H1 (cell line): ENCODE measurements around the gene NDUFA13. TPM values are rescaled to one million over a fixed set of nuclear protein-coding genes. Genes with fewer than 3 reads are reported as not detected.

Source experiments
- CTCF ChIA-PET: fragments of 300-600 bp; sonication (Branson Sonifier 250); formaldehyde crosslinking; loops from one replicate; lab custom pipeline; 2021; ENCODE audit not compliant: partially characterized antibody; lab: Charles Lee
- POLR2A ChIA-PET: fragments of 300-600 bp; sonication (Branson Sonifier 250); formaldehyde crosslinking; loops from one replicate; lab custom pipeline; 2021; ENCODE audit warnings: inconsistent platforms; ENCODE audit not compliant: partially characterized antibody; lab: Charles Lee
- DNase-seq, 2 experiments: peaks; one replicate each; pipeline versions ENCODE4 v3.0.0 to v3.0.0-alpha.2; 2010 to 2022; ENCODE audit warnings: low spot score in 2 of 2, low read depth in 1 of 2, mixed read lengths in 1 of 2
- FAIRE-seq: peaks from 2 replicates; lab custom pipeline; 2011; peaks lifted over from hg19 to GRCh38; lab: Jason Lieb, UNC
- H2AFZ ChIP-seq: 2 replicates; pipeline ENCODE4 v1.8.1; 2012; ENCODE audit warnings: low read length, inconsistent platforms
- H2AK5ac ChIP-seq: 2 replicates; pipeline ENCODE4 v1.6.1; 2013; ENCODE audit warnings: low read depth, low read length
- H2BK120ac ChIP-seq: replicated peaks from 2 replicates; pipeline ENCODE3; 2013; ENCODE audit warnings: low read depth, low read length, inconsistent platforms
- H2BK12ac ChIP-seq: 2 replicates; pipeline ENCODE4 v1.6.1; 2013; ENCODE audit warnings: low read depth, low read length
- H2BK15ac ChIP-seq: 2 replicates; pipeline ENCODE4 v1.6.1; 2013; ENCODE audit warnings: low read length
- H2BK20ac ChIP-seq: 2 replicates; pipeline ENCODE4 v1.6.1; 2013; ENCODE audit warnings: low read length
- H2BK5ac ChIP-seq: 2 replicates; pipeline ENCODE4 v1.6.1; 2013; ENCODE audit warnings: low read depth, low read length
- H3K14ac ChIP-seq: 2 replicates; pipeline ENCODE4 v1.6.1; 2013; ENCODE audit warnings: inconsistent platforms; ENCODE audit not compliant: insufficient read length
- H3K18ac ChIP-seq: 2 replicates; pipeline ENCODE4 v1.6.1; 2013; ENCODE audit warnings: low read length; ENCODE audit errors: extremely low read depth
- H3K23ac ChIP-seq: 2 replicates; pipeline ENCODE4 v1.6.1; 2013; ENCODE audit warnings: inconsistent platforms; ENCODE audit not compliant: insufficient read length
- H3K23me2 ChIP-seq: 2 replicates; pipeline ENCODE4 v1.6.1; 2013; ENCODE audit warnings: low read depth, low read length
- H3K27ac ChIP-seq: 2 replicates; pipeline ENCODE4 v1.6.1; 2011; ENCODE audit warnings: low read depth, low read length, inconsistent platforms
- H3K27me3 ChIP-seq, 4 experiments: replicated peaks in 1 of 4; 1 replicate in 1 of 4; 2 replicates in 3 of 4; pipeline versions ENCODE4 v1.6.1 to v1.8.1; 2011 to 2013; ENCODE audit warnings: low read length in 3 of 4, mild to moderate bottlenecking in 3 of 4, inconsistent platforms in 2 of 4, mixed read lengths in 2 of 4, moderate library complexity in 1 of 4; ENCODE audit not compliant: control insufficient read depth in 3 of 4, insufficient read depth in 3 of 4; ENCODE audit errors: extremely low read depth in 1 of 4
- H3K36me3 ChIP-seq, 4 experiments: 2 replicates each; pipeline versions ENCODE4 v1.6.1 to v1.8.1; 2011 to 2013; ENCODE audit warnings: mild to moderate bottlenecking in 4 of 4, low read length in 3 of 4, moderate library complexity in 2 of 4, control low read depth in 1 of 4, inconsistent platforms in 1 of 4; ENCODE audit not compliant: insufficient read depth in 4 of 4, control insufficient read depth in 2 of 4
- H3K4ac ChIP-seq: replicated peaks from 2 replicates; pipeline ENCODE3; 2013; ENCODE audit warnings: low read length, low read depth, mixed read lengths, inconsistent platforms; ENCODE audit not compliant: insufficient read length
- H3K4me1 ChIP-seq, 4 experiments: replicated peaks in 1 of 4; 1 replicate in 1 of 4; 2 replicates in 3 of 4; pipeline versions ENCODE4 v1.6.1 to v1.8.1; 2011 to 2013; ENCODE audit warnings: low read length in 3 of 4, inconsistent platforms in 2 of 4, mixed read lengths in 1 of 4; ENCODE audit not compliant: insufficient read depth in 4 of 4, control insufficient read depth in 3 of 4
- H3K4me2 ChIP-seq, 2 experiments: 2 replicates each; pipeline versions ENCODE4 v1.6.1 to v1.8.1; 2011 to 2013; ENCODE audit warnings: low read depth in 2 of 2, low read length in 2 of 2, control low read depth in 1 of 2, inconsistent platforms in 1 of 2, mild to moderate bottlenecking in 1 of 2; ENCODE audit not compliant: insufficient read depth in 1 of 2
- H3K4me3 ChIP-seq, 4 experiments: fragments of 200-600, 300-600 bp in 1 of 4; sonication (generic), shearing (Covaris generic), sonication (Bioruptor Twin) in 1 of 4; 2 replicates each; pipeline versions ENCODE4 v1.5.1 to v1.8.1; 2011 to 2016; ENCODE audit warnings: low read length in 4 of 4, low read depth in 3 of 4, control low read depth in 2 of 4, inconsistent platforms in 2 of 4, mild to moderate bottlenecking in 2 of 4, mixed read lengths in 1 of 4, moderate library complexity in 1 of 4; ENCODE audit not compliant: insufficient read depth in 2 of 4; ENCODE audit errors: extremely low read depth in 1 of 4
- H3K56ac ChIP-seq: replicated peaks from 2 replicates; pipeline ENCODE3; 2013; ENCODE audit warnings: low read depth, mild to moderate bottlenecking, mixed read lengths, low read length, inconsistent platforms; ENCODE audit not compliant: insufficient read length
- H3K79me1 ChIP-seq: 2 replicates; pipeline ENCODE4 v1.6.1; 2013; ENCODE audit warnings: low read depth, low read length, control low read depth
- H3K79me2 ChIP-seq, 2 experiments: 2 replicates each; pipeline versions ENCODE4 v1.6.1 to v1.8.1; 2012 to 2013; ENCODE audit warnings: low read length in 2 of 2, mild to moderate bottlenecking in 2 of 2, inconsistent platforms in 1 of 2; ENCODE audit not compliant: insufficient read depth in 2 of 2, control insufficient read depth in 1 of 2
- H3K9ac ChIP-seq, 4 experiments: replicated peaks in 1 of 4; 1 replicate in 1 of 4; 2 replicates in 3 of 4; pipeline versions ENCODE4 v1.6.1 to v1.8.1; 2011 to 2013; ENCODE audit warnings: low read depth in 3 of 4, low read length in 3 of 4, control low read depth in 2 of 4, mild to moderate bottlenecking in 2 of 4, moderate library complexity in 2 of 4, inconsistent platforms in 1 of 4; ENCODE audit errors: extremely low read depth in 1 of 4
- H3K9me3 ChIP-seq, 2 experiments: 2 replicates each; pipeline versions ENCODE4 v1.6.1 to v1.8.1; 2012 to 2013; ENCODE audit warnings: mild to moderate bottlenecking in 2 of 2, moderate library complexity in 2 of 2, control low read depth in 1 of 2, inconsistent platforms in 1 of 2, low read depth in 1 of 2, low read length in 1 of 2, mixed read lengths in 1 of 2; ENCODE audit not compliant: insufficient read depth in 2 of 2
- H4K20me1 ChIP-seq, 2 experiments: replicated peaks in 1 of 2; 2 replicates each; pipeline versions ENCODE3 to v1.8.1; 2011 to 2013; ENCODE audit warnings: inconsistent platforms in 2 of 2, low read length in 2 of 2, mild to moderate bottlenecking in 1 of 2; ENCODE audit not compliant: insufficient read depth in 2 of 2, control insufficient read depth in 1 of 2
- H4K5ac ChIP-seq: 2 replicates; pipeline ENCODE4 v1.6.1; 2013; ENCODE audit warnings: low read length, low read depth, mixed read lengths, inconsistent platforms; ENCODE audit not compliant: insufficient read length
- H4K8ac ChIP-seq: 2 replicates; pipeline ENCODE4 v1.8.0; 2013; ENCODE audit warnings: mild to moderate bottlenecking, moderate library complexity, low read length, inconsistent platforms; ENCODE audit not compliant: insufficient read depth; ENCODE audit errors: extremely low read depth
- H4K91ac ChIP-seq: replicated peaks from 2 replicates; pipeline ENCODE3; 2013; ENCODE audit warnings: low read length, mixed read lengths, inconsistent platforms; ENCODE audit not compliant: insufficient read length
- GTF2F1 ChIP-seq: IDR thresholded peaks from 2 replicates; pipeline ENCODE4 v1.6.1; 2012; ENCODE audit warnings: low read depth, low read length, improper control_type of control experiment, borderline replicate concordance
- PHF8 ChIP-seq: fragments of 200-600 bp; sonication (generic); conservative IDR thresholded peaks from 2 replicates; pipeline ENCODE4 v1.7.1; 2012; ENCODE audit warnings: low read depth, mild to moderate bottlenecking, inconsistent platforms, low read length, moderate library complexity
- SIX5 ChIP-seq: IDR thresholded peaks from 2 replicates; pipeline ENCODE4 v1.6.1; 2011; ENCODE audit warnings: mild to moderate bottlenecking, low read depth, low read length
- SP4 ChIP-seq: IDR thresholded peaks from 2 replicates; pipeline ENCODE4 v1.6.1; 2012; ENCODE audit warnings: low read length, inconsistent platforms
- TAF1 ChIP-seq: IDR thresholded peaks from 2 replicates; pipeline ENCODE4 v1.6.1; 2011; ENCODE audit warnings: mild to moderate bottlenecking, low read depth, low read length
- WGBS, 2 experiments: shearing (Covaris generic) in 1 of 2; methylation state at CpG; one replicate each; pipeline versions ENCODE4 v1.1.6 to v1.1.7; 2013 to 2015; ENCODE audit warnings: low lambda C conversion rate in 2 of 2, mixed read lengths in 2 of 2, inconsistent platforms in 1 of 2, low coverage in 1 of 2, missing lambda C conversion rate in 1 of 2; ENCODE audit not compliant: insufficient replicate concordance in 2 of 2, insufficient coverage in 1 of 2, insufficient read length in 1 of 2; ENCODE audit errors: extremely low coverage in 1 of 2, missing lambda C conversion rate in 1 of 2; 5-methylcytosine and 5-hydroxymethylcytosine counted together
- polyA plus RNA-seq, 7 experiments: library from polyadenylated mRNA; depleted of rRNA in 3 of 7; stranded (reverse) in 5 of 7; unstranded in 2 of 7; fragments of >200 nt in 5 of 7; fragments of 200-250 nt in 2 of 7; gene quantifications; 1 replicate in 5 of 7; 2 replicates in 1 of 7; 4 replicates in 1 of 7; pipeline versions ENCODE4 v1.2.1 to v1.2.3, GENCODE V29; 2011 to 2013; ENCODE audit warnings: missing spikeins in 2 of 7, mixed read lengths in 2 of 7
- total RNA-seq: library from RNA; stranded (reverse); fragmentation: NEBNext Ultra II Directional; extraction: Animal tissue kit (Norgen Biotek cat#: 25700); gene quantifications from 2 replicates; pipeline ENCODE4 v1.2.1, GENCODE V29; 2021

NDUFA13 gene
- total and polyA plus RNA-seq, 2 of the 8 experiments (the other 6 are each of a cell fraction or from before 2014, with no cell fraction given), result 413 to 1,105 TPM

DNA sequence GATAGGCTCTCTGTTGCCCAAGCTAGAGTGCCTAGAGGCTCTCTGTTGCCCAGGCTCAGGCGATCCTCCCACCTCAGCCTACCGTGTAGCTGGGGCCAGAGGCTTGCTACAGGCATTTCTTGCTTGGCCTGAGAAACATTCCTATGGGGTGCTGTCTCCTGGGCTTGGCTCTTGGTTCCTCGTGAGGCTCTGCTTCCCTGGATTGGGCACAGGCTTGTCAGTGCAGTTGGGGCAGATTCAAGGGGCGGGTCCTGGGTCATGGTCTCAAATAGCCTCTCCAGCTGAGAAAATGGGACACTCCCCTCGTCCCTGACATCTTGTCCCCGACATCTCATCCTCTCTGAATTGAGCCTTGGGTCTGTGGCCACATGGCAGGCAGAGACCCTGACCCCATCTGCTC is 5.6 kb upstream of the NDUFA13 start:
- no peak overlapping the region for H3K9ac ChIP-seq
- peaks cover 0 to 16% (median 4%) of the 10 kb centered on the region in 4 experiments; a peak in 5 of 8 replicates for H3K36me3 ChIP-seq
- no peak overlapping the region for H3K23ac ChIP-seq
- H2BK5ac ChIP-seq, result no peak overlapping the region
- WGBS, 2 experiments, result 53% methylated on average over 6 of the region's 6 CpGs; no CpG with 5 or more reads in 1 of the 2 experiments
- TF ChIP-seq SIX5 (no peak), SP4 (no peak), PHF8 (no peak), TAF1 (no peak), GTF2F1 (no peak)
- DNase-seq (no peak), FAIRE-seq (no peak)
- H2BK15ac ChIP-seq, result no peak overlapping the region
- no peak overlapping the region for H4K8ac ChIP-seq
- H3K23me2 ChIP-seq, result no peaks in the 10 kb centered on the region
- H2BK120ac ChIP-seq, result no peak overlapping the region
- no peak overlapping the region for H3K56ac ChIP-seq
- H3K27me3 ChIP-seq, result no peaks in the 10 kb centered on the region; a peak in 1 of 7 replicates
- H4K91ac ChIP-seq, result no peak overlapping the region
- no peaks in the 10 kb centered on the region for H3K9me3 ChIP-seq
- H4K5ac ChIP-seq, result no peak overlapping the region
- H2AK5ac ChIP-seq, result no peak overlapping the region
- no peak overlapping the region for H3K4me3 ChIP-seq
- no peaks in the 10 kb centered on the region; a peak in 1 of 7 replicates for H3K4me1 ChIP-seq
- H2BK12ac ChIP-seq, result no peak overlapping the region
- no peak overlapping the region for H2BK20ac ChIP-seq
- no peak overlapping the region for H3K4me2 ChIP-seq
- no peak overlapping the region for H3K4ac ChIP-seq
- H4K20me1 ChIP-seq, result no peaks in the 10 kb centered on the region
- H3K14ac ChIP-seq, result no peak overlapping the region
- H3K79me2 ChIP-seq, result no peaks in the 10 kb centered on the region
- ChIA-PET CTCF (interaction anchor here (1.3 to 1.8 kb wide), 2 partner anchors 20 to 44 kb away, joined by 5 to 8 read pairs; no protein-coding TSS in a partner anchor), POLR2A (interaction anchor here (0.8 to 3.2 kb wide), 7 partner anchors 11 to 146 kb away, joined by 3 to 13 read pairs (median 4); no protein-coding TSS in a partner anchor)
- H2AFZ ChIP-seq, result no peak overlapping the region
- H3K79me1 ChIP-seq, result no peaks in the 10 kb centered on the region
- no peak overlapping the region for H3K18ac ChIP-seq
- H3K27ac ChIP-seq, result no peak overlapping the region
